Right lobe of liver (tissue), 4 donors: ENCODE measurements around the gene CCDC9B.

Source experiments
- CTCF ChIP-seq, 4 donors: fragments of 200-600 bp in 3 of 4; fragments of 450-650 bp in 1 of 4; IDR thresholded peaks; one replicate each; pipeline versions ENCODE4 v1.5.1 to v1.8.0; 2016 to 2022; ENCODE audit warnings: antibody characterized with exemption in 4 of 4, mild to moderate bottlenecking in 2 of 4
- POLR2A ChIP-seq: fragments of 450-650 bp; IDR thresholded peaks from one replicate; pipeline ENCODE4 v1.6.1; 2017; ENCODE audit warnings: antibody characterized with exemption, mild to moderate bottlenecking
- donor health status: DM: no; HTN: no; CAD: no.
- donor health status: DM: no; HTN: no; CAD: no.
- donor health status: DM: no; HTN: yes; CAD: no.

GRCh38 chr15:40340740-40341400, at the start of gene CCDC9B:
- no peak for TF ChIP-seq CTCF (IDR thresholded peaks at IDR 0.05)
- TF ChIP-seq POLR2A: peak; percentile 81
